Gastroesophageal sphincter (tissue), 4 donors: Measurements from ENCODE around the gene CATSPERZ. TPM values are rescaled to one million over a fixed set of nuclear protein-coding genes. Genes with fewer than 3 reads are reported as not detected.
A peak's percentile ranks its signal among the peaks of the same experiment; 100 is the strongest.

Experiments
- ATAC-seq: fragments of 150-250 bp; one replicate; pipeline ENCODE4 v1.9.1; 2016; ENCODE audit warnings: mild to moderate bottlenecking, moderate library complexity
- H3K27ac ChIP-seq, 4 donors: fragments of 200-600 bp; sonication (generic) in 3 of 4; 1 replicate in 3 of 4; 2 replicates in 1 of 4; pipeline ENCODE4 v1.5.1; 2016 to 2019
- H3K27me3 ChIP-seq: fragments of 200-600 bp; sonication (generic); one replicate; pipeline ENCODE4 v1.5.1; 2019
- H3K36me3 ChIP-seq, 2 donors: fragments of 200-600 bp; sonication (generic); one replicate each; pipeline ENCODE4 v1.5.1; 2019; ENCODE audit warnings: control low read depth in 1 of 2
- H3K4me1 ChIP-seq, 3 donors: fragments of 200-600 bp; sonication (generic); 1 replicate in 2 of 3; 2 replicates in 1 of 3; pipeline ENCODE4 v1.5.1; 2016 to 2019; ENCODE audit warnings: control low read depth in 2 of 3
- H3K4me3 ChIP-seq, 2 donors: fragments of 200-600 bp; sonication (generic); one replicate each; pipeline ENCODE4 v1.5.1; 2019; ENCODE audit warnings: mild to moderate bottlenecking in 1 of 2, moderate library complexity in 1 of 2
- H3K9me3 ChIP-seq, 3 donors: fragments of 200-600 bp; sonication (generic); one replicate each; pipeline ENCODE4 v1.5.1; 2017 to 2019; ENCODE audit warnings: control low read depth in 2 of 3
- EP300 ChIP-seq: sonication (generic); formaldehyde crosslinking; IDR thresholded peaks from one replicate; pipeline ENCODE4 v1.6.1; 2017; ENCODE audit warnings: antibody characterized with exemption, mild to moderate bottlenecking
- POLR2A ChIP-seq, 2 donors: fragments of 450-650 bp; IDR thresholded peaks; one replicate each; pipeline ENCODE4 v1.6.1; 2017; ENCODE audit warnings: antibody characterized with exemption in 2 of 2, mild to moderate bottlenecking in 2 of 2, moderate library complexity in 1 of 2
- POLR2AphosphoS5 ChIP-seq: sonication (generic); formaldehyde crosslinking; IDR thresholded peaks from one replicate; pipeline ENCODE4 v1.6.1; 2017; ENCODE audit warnings: antibody characterized with exemption
- WGBS, 2 donors: methylation state at CpG; one replicate each; pipeline ENCODE4 v1.1.5; 2018; ENCODE audit warnings: low coverage in 1 of 2; 5-methylcytosine and 5-hydroxymethylcytosine counted together
- total RNA-seq, 4 donors: library from RNA; depleted of rRNA; stranded (reverse); fragments of >200 nt; gene quantifications; one replicate each; pipeline ENCODE4 v1.1.0, GENCODE V29; 2016
- TF ChIP-seq, protein P1 (sequence below), 4 experiments: fragments of 200-600 bp in 2 of 4; fragments of 450-650 bp in 2 of 4; sonication (generic) in 1 of 4; IDR thresholded peaks; one replicate each; pipeline ENCODE4 v1.5.1; 2017 to 2019; ENCODE audit warnings: antibody characterized with exemption in 4 of 4, mild to moderate bottlenecking in 2 of 4, moderate library complexity in 2 of 4

The CATSPERZ gene
- total RNA-seq, 4 donors from 2014 or later: not detected

DNA sequence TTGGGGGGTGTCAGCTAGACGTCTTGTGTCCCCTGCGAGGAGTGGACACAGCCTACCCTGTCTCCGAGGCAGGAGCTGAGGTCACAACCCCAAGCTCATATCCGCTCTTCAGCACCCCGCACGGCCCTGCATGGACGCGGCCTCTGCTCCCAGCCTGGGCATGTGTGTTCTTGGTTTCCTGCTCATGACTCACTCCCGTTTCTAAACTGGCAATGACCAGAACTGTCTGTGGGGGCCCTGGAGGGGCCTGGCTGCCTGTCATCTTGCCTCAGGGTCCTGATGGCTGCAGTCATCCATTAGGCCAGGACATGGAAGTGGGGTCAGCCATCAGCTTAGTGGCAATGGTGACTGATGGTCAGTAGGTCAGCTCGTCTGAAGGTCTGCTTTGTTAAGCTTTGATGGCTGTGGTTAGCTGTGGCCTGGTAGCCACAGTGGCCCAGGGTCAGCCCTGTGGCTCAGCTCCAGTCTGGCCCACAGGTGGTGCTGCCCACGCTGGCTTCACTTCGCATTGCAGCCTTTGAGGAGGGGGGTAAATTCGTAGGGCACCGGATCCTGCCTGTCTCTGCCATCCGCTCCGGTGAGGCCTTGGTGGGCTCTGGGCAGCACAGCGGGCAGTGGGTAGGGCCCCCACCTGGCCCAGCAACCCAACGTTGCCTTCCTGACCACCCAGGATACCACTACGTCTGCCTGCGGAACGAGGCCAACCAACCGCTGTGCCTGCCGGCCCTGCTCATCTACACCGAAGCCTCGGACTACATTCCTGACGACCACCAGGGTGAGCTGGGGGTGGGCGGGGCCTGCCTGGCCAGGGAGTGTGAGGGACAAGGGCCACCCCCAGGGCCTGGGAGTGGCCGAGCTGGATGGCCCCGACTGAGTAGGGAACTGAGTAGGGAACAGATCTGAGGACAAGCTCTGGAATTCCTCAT, 36.9 kb upstream of the CATSPERZ start:
- no peaks in the 10 kb centered on the region for H3K27me3 ChIP-seq
- H3K4me1 ChIP-seq: peaks cover 0 to 13% (median 7%) of the 10 kb centered on the region in 3 donors
- H3K27ac ChIP-seq: no peak overlapping the region
- H3K9me3 ChIP-seq: no peaks in the 10 kb centered on the region
- TF ChIP-seq POLR2A (IDR thresholded peaks at IDR 0.05): no peak
- no peak for TF ChIP-seq EP300
- ATAC-seq: no peak
- no peak overlapping the region for H3K4me3 ChIP-seq
- 62% methylated on average over 8 of the region's 29 CpGs; no CpG with 5 or more reads in 1 of the 2 donors for WGBS, 2 donors
- H3K36me3 ChIP-seq: peaks cover 0 to 89% of the 10 kb centered on the region in 2 donors

DNA sequence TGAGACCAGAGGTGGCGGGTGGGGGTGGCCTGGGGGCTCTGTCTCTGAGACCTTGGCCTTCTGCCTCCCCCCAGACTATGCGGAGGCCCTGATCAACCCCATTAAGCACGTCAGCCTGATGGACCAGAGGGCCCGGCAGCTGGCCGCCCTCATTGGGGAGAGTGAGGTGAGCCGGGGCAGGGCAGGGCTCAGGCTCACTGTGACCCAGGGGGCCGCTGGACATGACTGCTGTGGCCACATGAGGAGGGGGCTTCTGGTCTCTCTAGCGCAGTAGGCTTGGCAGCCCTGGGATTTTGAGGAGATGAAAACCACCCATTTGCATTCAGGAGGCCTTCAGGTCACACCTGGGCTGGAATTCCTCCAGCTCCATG, 36.2 kb upstream of the CATSPERZ start:
- no peak for ATAC-seq
- no peak overlapping the region for H3K4me3 ChIP-seq
- H3K9me3 ChIP-seq: no peaks in the 10 kb centered on the region
- H3K27me3 ChIP-seq: no peaks in the 10 kb centered on the region
- H3K36me3 ChIP-seq: peaks cover 0 to 83% of the 10 kb centered on the region in 2 donors
- TF ChIP-seq POLR2A (IDR thresholded peaks at IDR 0.05) (no peak), POLR2AphosphoS5 (no peak), EP300 (no peak)
- TF ChIP-seq, protein P1, sequence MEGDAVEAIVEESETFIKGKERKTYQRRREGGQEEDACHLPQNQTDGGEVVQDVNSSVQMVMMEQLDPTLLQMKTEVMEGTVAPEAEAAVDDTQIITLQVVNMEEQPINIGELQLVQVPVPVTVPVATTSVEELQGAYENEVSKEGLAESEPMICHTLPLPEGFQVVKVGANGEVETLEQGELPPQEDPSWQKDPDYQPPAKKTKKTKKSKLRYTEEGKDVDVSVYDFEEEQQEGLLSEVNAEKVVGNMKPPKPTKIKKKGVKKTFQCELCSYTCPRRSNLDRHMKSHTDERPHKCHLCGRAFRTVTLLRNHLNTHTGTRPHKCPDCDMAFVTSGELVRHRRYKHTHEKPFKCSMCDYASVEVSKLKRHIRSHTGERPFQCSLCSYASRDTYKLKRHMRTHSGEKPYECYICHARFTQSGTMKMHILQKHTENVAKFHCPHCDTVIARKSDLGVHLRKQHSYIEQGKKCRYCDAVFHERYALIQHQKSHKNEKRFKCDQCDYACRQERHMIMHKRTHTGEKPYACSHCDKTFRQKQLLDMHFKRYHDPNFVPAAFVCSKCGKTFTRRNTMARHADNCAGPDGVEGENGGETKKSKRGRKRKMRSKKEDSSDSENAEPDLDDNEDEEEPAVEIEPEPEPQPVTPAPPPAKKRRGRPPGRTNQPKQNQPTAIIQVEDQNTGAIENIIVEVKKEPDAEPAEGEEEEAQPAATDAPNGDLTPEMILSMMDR (IDR thresholded peaks at IDR 0.05): no peak
- H3K27ac ChIP-seq: no peak overlapping the region
- 100% methylated on average over 1 of the region's 8 CpGs; no CpG with 5 or more reads in 1 of the 2 donors for WGBS, 2 donors
- peaks cover 0 to 20% (median 14%) of the 10 kb centered on the region in 3 donors for H3K4me1 ChIP-seq

GRCh38 chr11:64264371-64264852, 35.7 kb upstream of the CATSPERZ start:
- Histone ChIP-seq H3K27ac (no peak overlapping the region), H3K4me1 (peaks cover 0 to 23% (median 14%) of the 10 kb centered on the region in 3 donors), H3K27me3 (no peaks in the 10 kb centered on the region), H3K36me3 (peaks cover 0 to 78% of the 10 kb centered on the region in 2 donors), H3K9me3 (no peaks in the 10 kb centered on the region), H3K4me3 (no peak overlapping the region)
- no peak for TF ChIP-seq POLR2A (IDR thresholded peaks at IDR 0.05)
- no peak for TF ChIP-seq POLR2AphosphoS5
- no peak for TF ChIP-seq EP300
- TF ChIP-seq, protein P1 (IDR thresholded peaks at IDR 0.05): no peak
- 83% methylated on average over 1 of the region's 10 CpGs; no CpG with 5 or more reads in 1 of the 2 donors for WGBS, 2 donors
- ATAC-seq: no peak

DNA sequence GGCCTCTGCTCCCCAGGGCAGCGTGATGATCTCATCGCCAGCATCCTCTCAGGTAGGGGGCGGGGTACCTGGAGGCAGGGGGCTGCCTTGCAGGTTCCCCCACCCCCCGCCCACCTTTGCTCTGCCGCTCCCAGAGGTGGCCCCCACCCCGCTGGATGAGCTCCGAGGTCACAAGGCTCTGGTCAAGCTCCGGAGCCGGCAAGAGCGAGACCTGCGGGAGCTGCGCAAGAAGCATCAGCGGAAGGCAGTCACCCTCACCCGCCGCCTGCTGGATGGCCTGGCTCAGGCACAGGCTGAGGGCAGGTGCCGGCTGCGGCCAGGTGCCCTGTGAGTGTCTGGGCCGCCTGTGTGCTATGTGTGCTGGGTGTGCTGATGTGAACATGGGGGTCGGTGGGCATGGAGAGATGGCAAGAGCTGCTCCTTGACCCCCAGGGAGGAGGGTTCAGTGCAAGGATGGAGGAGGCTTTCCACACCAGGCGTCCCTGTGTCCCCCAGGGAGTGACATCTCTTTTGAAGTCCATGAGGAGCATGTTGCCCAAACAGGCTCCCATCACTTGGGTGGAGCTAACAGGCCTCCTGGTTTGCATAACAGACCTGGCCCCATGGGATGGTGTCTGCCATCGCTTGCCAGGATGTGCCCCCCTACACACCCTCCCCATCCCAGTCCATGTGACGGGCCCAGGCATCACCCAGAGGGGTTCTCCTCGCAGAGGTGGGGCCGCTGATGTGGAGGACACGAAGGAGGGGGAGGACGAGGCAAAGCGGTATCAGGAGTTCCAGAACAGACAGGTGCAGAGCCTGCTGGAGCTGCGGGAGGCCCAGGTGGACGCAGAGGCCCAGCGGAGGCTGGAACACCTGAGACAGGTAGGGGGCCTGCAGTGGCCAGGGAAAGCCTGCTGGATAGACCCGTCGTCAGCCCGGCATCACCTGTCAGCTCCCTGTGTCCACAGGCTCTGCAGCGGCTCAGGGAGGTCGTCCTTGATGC, 34.7 kb upstream of the CATSPERZ start:
- H3K36me3 ChIP-seq: peaks cover 0 to 67% of the 10 kb centered on the region in 2 donors
- TF ChIP-seq, protein P1 (IDR thresholded peaks at IDR 0.05): no peak
- no peak for TF ChIP-seq EP300
- no peak for TF ChIP-seq POLR2AphosphoS5
- TF ChIP-seq POLR2A (IDR thresholded peaks at IDR 0.05): no peak

DNA sequence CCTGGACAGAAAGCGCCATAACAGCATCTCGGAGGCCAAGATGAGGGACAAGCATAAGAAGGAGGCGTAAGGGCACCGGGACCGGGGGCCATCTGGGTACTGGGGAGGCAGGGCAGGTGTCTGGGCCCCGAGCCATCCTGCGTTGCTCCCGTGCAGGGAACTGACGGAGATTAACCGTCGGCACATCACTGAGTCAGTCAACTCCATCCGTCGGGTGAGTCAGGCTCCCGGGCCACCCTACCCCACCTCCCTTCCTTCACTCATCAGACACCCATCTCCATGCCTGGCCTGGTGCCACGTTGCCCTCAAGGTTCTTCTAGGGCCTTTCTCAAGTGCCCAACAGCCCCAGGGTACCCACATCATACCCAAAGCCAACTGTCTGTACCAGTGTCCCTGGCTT, 33.8 kb upstream of the CATSPERZ start:
- peaks cover 0 to 61% of the 10 kb centered on the region in 2 donors for H3K36me3 ChIP-seq
- ATAC-seq: no peak
- H3K27ac ChIP-seq: peak overlapping the region in 3 of 4 donors; percentile 13 to 93 (median 91)
- H3K27me3 ChIP-seq: no peaks in the 10 kb centered on the region
- TF ChIP-seq POLR2A (IDR thresholded peaks at IDR 0.05) (no peak), POLR2AphosphoS5 (no peak), EP300 (no peak)
- TF ChIP-seq, protein P1 (IDR thresholded peaks at IDR 0.05): no peak
- no peaks in the 10 kb centered on the region for H3K9me3 ChIP-seq
- H3K4me3 ChIP-seq: no peak overlapping the region
- peaks cover 0 to 23% (median 14%) of the 10 kb centered on the region in 3 donors for H3K4me1 ChIP-seq
- 100% methylated on average over 1 of the region's 15 CpGs for WGBS, 2 donors

More for the DNA sequence above, 34.7 kb upstream of the CATSPERZ start:
- no peak overlapping the region for H3K27ac ChIP-seq
- no peak for ATAC-seq
- H3K9me3 ChIP-seq: no peaks in the 10 kb centered on the region
- no peak overlapping the region for H3K4me3 ChIP-seq
- no CpG with 5 or more reads among the region's 35 CpGs for WGBS, 2 donors
- H3K27me3 ChIP-seq: no peaks in the 10 kb centered on the region
- H3K4me1 ChIP-seq: peaks cover 0 to 23% (median 14%) of the 10 kb centered on the region in 3 donors
